HG02938 (cell line): ENCODE measurements around the gene INTS13.
"Not testable (repeated sequence)": the region's sequence is repeated elsewhere in the genome, so short reads cannot be mapped to it uniquely, and the experiment has no call there.

ENCODE experiments used
- ATAC-seq: cut with Tn5 transposase; IDR thresholded peaks from one replicate; pipeline ENCODE4 v1.9.1; 2021; ENCODE audit warnings: mild to moderate bottlenecking, moderate library complexity; ENCODE audit not compliant: unreplicated experiment

The INTS13 gene

GRCh38 chr12:26937863-26938700 lies at the start of gene INTS13, which contains the start of gene FGFR1OP2:
Gene INTS13 (minus strand): TSS chr12:26937981. CDS start chr12:26936803, 1,178 bp downstream.
Gene FGFR1OP2 (plus strand): TSS chr12:26938470. CDS start chr12:26954159, 15,689 bp downstream.
- ATAC-seq: peak; percentile 84

GRCh38 chr12:26982866-26983265 lies 45.1 kb upstream of the INTS13 start:
- no peak for ATAC-seq

GRCh38 chr12:26979733-26980132 lies 42.0 kb upstream of the INTS13 start:
- ATAC-seq: no peak

GRCh38 chr12:26978801-26979200 lies 41.0 kb upstream of the INTS13 start:
- ATAC-seq: no peak

- ATAC-seq: no peak
These were observed 38.9 kb upstream of the INTS13 start for GRCh38 chr12:26976687-26977086.

DNA sequence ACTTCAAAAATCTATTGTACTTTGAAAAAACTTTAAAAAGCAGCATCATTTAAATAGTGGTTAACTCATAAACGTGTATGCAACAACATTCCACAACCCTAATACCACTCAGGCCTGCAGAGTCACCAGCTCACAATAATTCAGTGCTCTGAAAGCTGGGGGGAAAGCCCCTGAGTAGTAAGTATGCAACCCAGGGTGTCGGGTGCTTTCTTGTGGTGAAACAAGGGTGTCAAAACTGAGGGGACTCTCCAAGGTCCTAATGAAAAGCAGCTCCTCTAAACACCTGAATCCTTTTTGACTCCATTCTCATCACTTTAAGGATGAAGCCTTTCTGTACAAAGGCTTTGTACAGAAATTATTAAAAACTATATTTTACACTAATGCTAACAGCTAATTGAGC lies 34.2 kb upstream of the INTS13 start:
- peak; percentile 95 for ATAC-seq

DNA sequence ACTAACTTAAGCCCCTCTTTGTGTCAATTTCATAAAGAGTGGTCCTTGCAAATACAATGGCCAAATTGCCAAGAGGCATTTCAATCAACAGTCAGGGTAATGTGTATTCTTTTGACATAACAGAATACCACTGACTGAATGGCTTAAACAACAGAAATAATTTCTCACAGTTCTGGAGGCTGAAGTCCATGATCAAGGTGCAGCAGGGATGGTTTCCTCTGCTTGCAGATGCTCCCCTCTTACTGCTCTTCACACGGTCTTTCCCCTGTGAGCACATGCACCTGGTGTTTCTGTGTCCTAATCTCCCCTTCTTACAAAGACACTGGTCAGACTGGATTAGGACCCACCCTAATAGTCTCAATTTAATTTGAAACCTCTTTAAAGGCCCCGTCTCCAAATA lies 32.4 kb upstream of the INTS13 start:
- ATAC-seq: no peak

GRCh38 chr12:26966842-26967241 lies 29.1 kb upstream of the INTS13 start:
- no peak for ATAC-seq

DNA sequence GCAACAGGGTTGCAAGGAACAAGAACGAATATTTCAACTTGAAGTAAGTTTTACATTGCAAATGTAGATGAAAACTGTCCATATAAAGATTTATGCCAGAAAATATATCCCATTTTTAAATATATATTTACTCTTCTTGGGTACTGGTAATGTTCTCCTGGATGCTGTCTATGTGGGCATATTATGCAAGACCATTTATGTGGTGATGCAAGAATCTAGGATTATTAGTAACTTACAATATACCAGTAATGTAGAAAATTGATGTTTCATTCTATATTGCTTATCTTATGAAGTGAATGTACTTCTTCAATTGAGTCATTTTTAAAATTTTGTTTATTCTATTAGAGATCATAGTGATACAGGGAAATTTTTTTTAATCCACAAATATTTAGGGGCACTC lies 25.6 kb upstream of the INTS13 start:
- ATAC-seq: no peak

GRCh38 chr12:26961803-26962202 lies 24.0 kb upstream of the INTS13 start:
- ATAC-seq: no peak

DNA sequence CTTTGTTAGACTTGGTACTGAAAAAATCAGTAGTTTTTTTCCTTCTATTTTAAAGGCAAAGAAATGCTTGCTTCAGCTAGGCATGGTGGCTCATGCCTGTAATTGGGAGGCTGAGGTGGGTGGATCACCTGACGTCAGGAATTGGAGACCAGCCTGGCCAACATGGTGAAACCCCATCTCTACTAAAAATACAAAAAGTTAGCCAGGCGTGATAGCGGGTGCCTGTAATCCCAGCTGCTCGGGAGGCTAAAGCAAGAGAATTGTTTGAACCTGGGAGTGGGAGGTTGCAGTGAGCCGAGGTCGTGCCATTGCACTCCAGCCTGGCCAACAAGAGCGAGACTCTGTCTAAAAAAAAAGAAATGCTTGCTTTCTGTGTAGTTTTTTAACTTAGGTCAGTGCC lies 23.6 kb upstream of the INTS13 start:
- ATAC-seq: not testable (repeated sequence)

DNA sequence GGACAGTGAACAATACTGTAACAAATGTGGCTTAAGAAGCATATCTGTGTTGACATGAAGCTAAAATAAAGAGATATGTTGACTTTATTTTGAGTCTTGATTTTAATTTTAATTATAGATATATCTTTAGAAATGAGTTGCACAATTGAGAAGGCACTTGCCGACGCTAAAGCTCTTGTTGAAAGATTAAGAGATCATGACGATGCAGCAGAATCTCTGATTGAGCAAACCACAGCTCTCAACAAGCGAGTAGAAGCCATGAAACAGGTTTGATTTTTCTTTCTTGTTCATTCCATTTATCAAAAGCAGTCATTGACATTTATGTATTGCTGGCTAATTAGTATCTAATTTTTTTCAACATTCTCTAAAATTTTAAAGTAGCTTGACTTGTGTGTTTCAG lies 16.2 kb upstream of the INTS13 start:
- ATAC-seq: no peak

- ATAC-seq: no peak
These were observed 15.7 kb upstream of the INTS13 start for GRCh38 chr12:26953447-26953846.

DNA sequence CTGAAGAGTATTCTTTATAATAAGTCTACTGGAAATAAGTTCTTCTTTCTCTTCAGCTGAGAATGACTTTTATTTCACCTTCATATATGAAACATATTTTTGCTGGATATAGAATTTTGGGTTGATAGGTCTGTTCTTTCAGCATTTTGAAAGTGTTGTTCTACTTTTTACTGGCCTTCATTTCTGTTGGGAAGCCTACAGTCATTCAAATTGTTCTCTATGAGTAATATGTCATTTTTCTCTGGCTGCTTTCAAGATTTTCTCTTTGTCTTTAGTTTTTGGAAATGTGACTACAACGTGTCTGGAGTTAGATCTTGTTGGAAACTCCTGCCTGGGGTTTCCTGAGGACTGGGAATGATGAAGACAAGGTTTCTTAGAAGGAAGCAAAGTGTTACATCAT lies 10.5 kb upstream of the INTS13 start:
- no peak for ATAC-seq

GRCh38 chr12:26941215-26941594 lies 3.4 kb upstream of the INTS13 start:
- no peak for ATAC-seq

- no peak for ATAC-seq
These were observed 2.9 kb upstream of the INTS13 start for GRCh38 chr12:26940516-26941214.

DNA sequence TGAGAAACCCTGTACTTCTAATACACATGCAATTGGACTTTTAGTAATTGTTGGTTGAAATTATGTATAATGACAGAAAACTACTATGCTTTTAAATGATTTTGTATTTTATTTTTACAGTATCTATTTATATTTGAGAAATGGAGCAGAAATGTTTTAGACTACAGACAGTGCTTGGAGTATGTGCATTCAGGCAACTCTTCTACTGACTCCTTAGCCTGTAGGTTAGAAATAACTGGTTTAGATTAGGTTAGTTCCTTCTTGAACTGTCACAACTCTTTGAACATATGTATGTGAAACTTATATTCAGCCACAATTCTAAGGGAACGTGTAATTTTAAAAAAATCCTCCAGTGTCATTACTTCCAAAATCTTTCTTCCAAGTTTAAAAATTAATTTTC lies 2.2 kb upstream of the INTS13 start:
- no peak for ATAC-seq

DNA sequence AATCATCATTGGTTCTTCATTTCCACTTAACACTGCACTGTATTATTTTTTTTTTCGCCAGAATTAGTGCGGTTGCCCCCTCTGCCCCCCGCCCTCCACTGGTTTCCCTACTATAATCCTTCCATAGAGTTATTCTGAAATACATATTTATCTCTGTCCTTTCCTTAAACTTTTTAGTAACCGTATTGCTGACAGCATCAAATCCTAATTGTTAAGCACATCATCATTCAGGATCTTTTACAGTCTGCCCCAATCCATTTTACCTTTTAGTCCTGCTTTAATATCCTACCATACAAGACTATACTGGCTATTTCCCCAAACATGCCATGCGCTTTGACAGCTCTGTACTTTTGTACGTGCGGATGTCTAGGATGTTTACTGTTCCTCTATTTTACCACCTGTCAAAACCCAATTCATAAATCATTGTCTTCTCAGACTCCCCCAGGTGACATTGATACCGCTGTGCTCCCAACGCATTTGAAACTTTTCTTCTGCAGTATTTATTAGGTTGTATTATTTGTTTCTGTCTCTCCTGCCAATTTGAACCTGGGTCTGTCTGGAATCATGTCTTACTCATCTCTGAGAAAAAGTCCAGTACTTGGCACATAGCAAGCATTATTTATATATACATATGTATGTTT lies 1.5 kb upstream of the INTS13 start:
- ATAC-seq: no peak

- peak; percentile 8 for ATAC-seq
These were observed 901 bp upstream of the INTS13 start for GRCh38 chr12:26938701-26939062.

- no peak for ATAC-seq
These were observed 328 bp downstream of the INTS13 start for GRCh38 chr12:26937443-26937862.

- ATAC-seq: no peak
These were observed 980 bp downstream of the INTS13 start for GRCh38 chr12:26936559-26937442.
